ENCODE measurements around the gene CASZ1.

- TF ChIP-seq, protein P1, sequence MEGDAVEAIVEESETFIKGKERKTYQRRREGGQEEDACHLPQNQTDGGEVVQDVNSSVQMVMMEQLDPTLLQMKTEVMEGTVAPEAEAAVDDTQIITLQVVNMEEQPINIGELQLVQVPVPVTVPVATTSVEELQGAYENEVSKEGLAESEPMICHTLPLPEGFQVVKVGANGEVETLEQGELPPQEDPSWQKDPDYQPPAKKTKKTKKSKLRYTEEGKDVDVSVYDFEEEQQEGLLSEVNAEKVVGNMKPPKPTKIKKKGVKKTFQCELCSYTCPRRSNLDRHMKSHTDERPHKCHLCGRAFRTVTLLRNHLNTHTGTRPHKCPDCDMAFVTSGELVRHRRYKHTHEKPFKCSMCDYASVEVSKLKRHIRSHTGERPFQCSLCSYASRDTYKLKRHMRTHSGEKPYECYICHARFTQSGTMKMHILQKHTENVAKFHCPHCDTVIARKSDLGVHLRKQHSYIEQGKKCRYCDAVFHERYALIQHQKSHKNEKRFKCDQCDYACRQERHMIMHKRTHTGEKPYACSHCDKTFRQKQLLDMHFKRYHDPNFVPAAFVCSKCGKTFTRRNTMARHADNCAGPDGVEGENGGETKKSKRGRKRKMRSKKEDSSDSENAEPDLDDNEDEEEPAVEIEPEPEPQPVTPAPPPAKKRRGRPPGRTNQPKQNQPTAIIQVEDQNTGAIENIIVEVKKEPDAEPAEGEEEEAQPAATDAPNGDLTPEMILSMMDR (IDR thresholded peaks at IDR 0.05), result no peak
- TF ChIP-seq ZFX (IDR thresholded peaks at IDR 0.05; ENCODE audit: borderline replicate concordance), result no peak
These were observed 199.7 kb downstream of the CASZ1 start for GRCh38 chr1:10596780-10597179.
